HG02642 (cell line): Measurements from ENCODE around the gene BIN1.
"Not testable (repeated sequence)": the region's sequence is repeated elsewhere in the genome, so short reads cannot be mapped to it uniquely, and the experiment has no call there.

ENCODE experiments used
- ATAC-seq: cut with Tn5 transposase; IDR thresholded peaks from one replicate; pipeline ENCODE4 v1.9.1; 2021; ENCODE audit warnings: mild to moderate bottlenecking; ENCODE audit not compliant: unreplicated experiment, poor library complexity

Gene BIN1

GRCh38 chr2:127134833-127135830 lies 28.2 kb upstream of the BIN1 start:
- ATAC-seq, result no peak

- no peak for ATAC-seq
Observed at GRCh38 chr2:127134235-127134634, 27.3 kb upstream of the BIN1 start.

GRCh38 chr2:127133793-127134192 lies 26.8 kb upstream of the BIN1 start:
- ATAC-seq, result no peak

GRCh38 chr2:127130421-127130820 lies 23.5 kb upstream of the BIN1 start:
- no peak for ATAC-seq

- no peak for ATAC-seq
Observed at GRCh38 chr2:127129937-127130336, 23.0 kb upstream of the BIN1 start.

- ATAC-seq, result peak; percentile 94
Observed at GRCh38 chr2:127128445-127128904, 21.5 kb upstream of the BIN1 start.

GRCh38 chr2:127125821-127126220 lies 18.9 kb upstream of the BIN1 start:
- no peak for ATAC-seq

GRCh38 chr2:127124426-127124825 lies 17.5 kb upstream of the BIN1 start:
- ATAC-seq, result no peak

GRCh38 chr2:127122361-127123027 lies 15.5 kb upstream of the BIN1 start:
- no peak for ATAC-seq

- ATAC-seq, result no peak
Observed at GRCh38 chr2:127121776-127122176, 14.8 kb upstream of the BIN1 start.

- ATAC-seq, result no peak
Observed at GRCh38 chr2:127121353-127121752, 14.4 kb upstream of the BIN1 start.

- ATAC-seq, result not testable (repeated sequence)
Observed at GRCh38 chr2:127120408-127120807, 13.5 kb upstream of the BIN1 start.

- no peak for ATAC-seq
Observed at GRCh38 chr2:127118467-127118866, 11.5 kb upstream of the BIN1 start.

GRCh38 chr2:127118038-127118437 lies 11.1 kb upstream of the BIN1 start:
- no peak for ATAC-seq

- no peak for ATAC-seq
Observed at GRCh38 chr2:127117603-127118002, 10.6 kb upstream of the BIN1 start.

GRCh38 chr2:127115471-127116199 lies 8.7 kb upstream of the BIN1 start:
- no peak for ATAC-seq

- no peak for ATAC-seq
Observed at GRCh38 chr2:127110985-127111384, 4.0 kb upstream of the BIN1 start.

GRCh38 chr2:127108090-127108523 lies 1.2 kb upstream of the BIN1 start:
- no peak for ATAC-seq

- ATAC-seq, result peak; percentile 15
Observed at GRCh38 chr2:127107622-127107999, 657 bp upstream of the BIN1 start.

GRCh38 chr2:127106457-127106990 lies 430 bp downstream of the BIN1 start:
- peak; percentile 28 for ATAC-seq
